GM12892 (cell line): ENCODE data around the gene GABRB1.

Experiments used
- POLR2A ChIP-seq: IDR thresholded peaks from 2 replicates; pipeline ENCODE4 v1.6.1; 2011; ENCODE audit warnings: low read depth, low read length, control low read depth
- TAF1 ChIP-seq: IDR thresholded peaks from 2 replicates; pipeline ENCODE4 v1.6.1; 2011; ENCODE audit warnings: low read depth, mild to moderate bottlenecking, control low read depth, low read length, borderline replicate concordance

GRCh38 chr4:47425628-47426027 lies 394.3 kb downstream of the GABRB1 start:
- no peak for TF ChIP-seq TAF1
- no peak for TF ChIP-seq POLR2A
